IMR-90 (cell line): ENCODE results near the gene CTSL.

Experiments used
- SMC3 ChIP-seq: fragments of 150-350 bp; IDR thresholded peaks from 2 replicates; pipeline ENCODE4 v1.6.1; 2016; ENCODE audit warnings: low read depth, mild to moderate bottlenecking, antibody characterized with exemption, low read length, moderate library complexity
- TF ChIP-seq, protein P1 (sequence below): conservative IDR thresholded peaks from 2 replicates; pipeline ENCODE4 v1.5.1; 2012; ENCODE audit warnings: mild to moderate bottlenecking, low read depth, low read length, improper control_type of control experiment
- TF ChIP-seq, protein P2 (sequence below): fragments of 150-350 bp; IDR thresholded peaks from 2 replicates; pipeline ENCODE4 v1.6.1; 2017; ENCODE audit warnings: mild to moderate bottlenecking, antibody characterized with exemption, low read length, low read depth

DNA sequence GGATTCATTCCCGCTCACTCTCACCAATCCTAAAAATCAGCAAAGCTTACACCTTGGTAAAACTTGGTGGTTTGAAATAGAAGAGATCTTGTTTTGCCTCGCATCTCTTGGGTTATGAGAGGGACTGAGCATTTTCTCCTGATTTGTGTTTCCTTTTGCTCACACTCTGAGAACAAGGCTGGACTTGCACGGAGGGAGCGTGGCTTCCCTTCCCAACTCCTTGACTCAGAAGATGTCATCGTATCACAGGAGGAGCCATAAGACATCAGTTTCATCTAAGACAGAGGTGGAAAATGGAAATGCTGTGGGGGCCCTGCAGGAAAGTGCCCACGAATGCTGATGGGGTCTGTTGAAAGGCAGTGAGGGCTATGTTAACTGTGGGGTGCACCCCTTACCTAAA, 37.4 kb downstream of the CTSL start:
- TF ChIP-seq, protein P1, sequence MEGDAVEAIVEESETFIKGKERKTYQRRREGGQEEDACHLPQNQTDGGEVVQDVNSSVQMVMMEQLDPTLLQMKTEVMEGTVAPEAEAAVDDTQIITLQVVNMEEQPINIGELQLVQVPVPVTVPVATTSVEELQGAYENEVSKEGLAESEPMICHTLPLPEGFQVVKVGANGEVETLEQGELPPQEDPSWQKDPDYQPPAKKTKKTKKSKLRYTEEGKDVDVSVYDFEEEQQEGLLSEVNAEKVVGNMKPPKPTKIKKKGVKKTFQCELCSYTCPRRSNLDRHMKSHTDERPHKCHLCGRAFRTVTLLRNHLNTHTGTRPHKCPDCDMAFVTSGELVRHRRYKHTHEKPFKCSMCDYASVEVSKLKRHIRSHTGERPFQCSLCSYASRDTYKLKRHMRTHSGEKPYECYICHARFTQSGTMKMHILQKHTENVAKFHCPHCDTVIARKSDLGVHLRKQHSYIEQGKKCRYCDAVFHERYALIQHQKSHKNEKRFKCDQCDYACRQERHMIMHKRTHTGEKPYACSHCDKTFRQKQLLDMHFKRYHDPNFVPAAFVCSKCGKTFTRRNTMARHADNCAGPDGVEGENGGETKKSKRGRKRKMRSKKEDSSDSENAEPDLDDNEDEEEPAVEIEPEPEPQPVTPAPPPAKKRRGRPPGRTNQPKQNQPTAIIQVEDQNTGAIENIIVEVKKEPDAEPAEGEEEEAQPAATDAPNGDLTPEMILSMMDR, result no peak
- no peak for TF ChIP-seq SMC3
- TF ChIP-seq, protein P2, sequence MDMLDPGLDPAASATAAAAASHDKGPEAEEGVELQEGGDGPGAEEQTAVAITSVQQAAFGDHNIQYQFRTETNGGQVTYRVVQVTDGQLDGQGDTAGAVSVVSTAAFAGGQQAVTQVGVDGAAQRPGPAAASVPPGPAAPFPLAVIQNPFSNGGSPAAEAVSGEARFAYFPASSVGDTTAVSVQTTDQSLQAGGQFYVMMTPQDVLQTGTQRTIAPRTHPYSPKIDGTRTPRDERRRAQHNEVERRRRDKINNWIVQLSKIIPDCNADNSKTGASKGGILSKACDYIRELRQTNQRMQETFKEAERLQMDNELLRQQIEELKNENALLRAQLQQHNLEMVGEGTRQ, result no peak
